HT1080 (cell line): ENCODE measurements around the gene FIGNL2. TPM values are rescaled to one million over a fixed set of nuclear protein-coding genes. Genes with fewer than 3 reads are reported as not detected.

Source experiments
- DNase-seq: peaks from one replicate; pipeline ENCODE4 v3.0.0-alpha.2; 2015; ENCODE audit warnings: low read depth
- total RNA-seq: library from RNA; depleted of rRNA; stranded (reverse); fragments of >200 nt; shearing (Covaris generic); gene quantifications from 2 replicates; pipeline ENCODE4 v1.2.3, GENCODE V29; 2014; rRNA removed

FIGNL2 gene
- total RNA-seq, 1 experiment from 2014 or later: 0.10 TPM

DNA sequence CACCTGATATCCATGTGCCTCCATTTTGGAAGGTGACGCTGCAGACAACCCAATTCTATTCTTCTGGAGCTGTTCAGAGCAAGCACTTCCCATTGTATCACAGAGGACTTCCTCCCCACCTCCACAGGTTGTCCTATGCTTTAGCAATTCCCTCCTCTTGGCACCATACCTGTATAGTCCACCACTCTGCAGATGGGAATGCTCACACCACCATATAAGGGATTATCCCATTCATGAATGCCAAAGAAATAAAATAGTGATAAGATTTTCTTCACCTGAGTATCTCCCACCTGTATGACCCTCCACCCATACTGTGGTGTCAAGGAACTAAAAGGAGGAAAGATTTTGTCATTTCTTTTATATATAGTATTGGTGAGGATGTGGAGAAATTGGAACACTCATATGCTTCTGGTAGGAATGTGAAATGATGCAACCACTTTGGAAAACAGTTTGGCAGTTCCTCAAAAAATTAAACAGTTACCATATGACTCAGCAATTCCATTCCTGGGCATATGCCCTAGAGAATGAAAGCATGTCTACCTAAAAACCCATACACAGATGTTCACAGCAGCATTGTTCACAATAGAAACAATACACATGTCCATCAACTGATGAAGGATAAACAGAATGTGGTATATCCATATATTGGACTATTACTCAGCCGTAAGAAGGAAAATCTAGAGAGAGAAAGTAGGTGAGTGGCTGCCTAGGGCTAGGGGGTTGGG lies 75.2 kb downstream of the FIGNL2 start:
- DNase-seq: peak; percentile 86

DNA sequence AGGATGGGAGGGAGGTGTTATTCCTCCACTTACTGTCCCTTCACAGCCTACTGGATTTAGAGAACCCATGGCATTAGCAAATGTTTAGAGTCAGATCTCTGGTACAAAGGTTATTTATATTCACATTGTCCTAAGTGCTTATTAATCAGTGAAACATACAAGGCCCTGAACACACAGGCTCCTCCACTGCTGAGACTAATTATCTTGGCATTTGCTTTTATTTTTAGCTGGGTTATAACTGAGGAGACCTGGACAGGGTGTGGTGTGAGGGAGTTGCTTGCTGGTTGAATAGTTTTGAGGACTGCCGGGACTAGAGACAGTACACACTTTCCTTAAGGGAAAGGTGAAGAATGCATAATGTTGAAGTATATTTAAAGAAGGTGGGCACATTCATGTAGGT lies 77.5 kb downstream of the FIGNL2 start:
- DNase-seq: no peak

Other genes starting within 250 kb of the FIGNL2 start
- gene ANKRD33, start 39.4 kb upstream of the FIGNL2 start, total RNA-seq: not detected in 2 replicates
- 0.87 and 1.0 TPM in 2 replicates for gene ACVRL1, start 58.8 kb upstream of the FIGNL2 start, total RNA-seq
- gene ACVR1B, start 103.0 kb upstream of the FIGNL2 start, total RNA-seq: 7.1 and 7.7 TPM in 2 replicates
- 0.39 and 1.5 TPM in 2 replicates for gene TAMALIN, start 158.2 kb upstream of the FIGNL2 start, total RNA-seq
- 0.88 and 1.2 TPM in 2 replicates for gene NR4A1, start 202.7 kb upstream of the FIGNL2 start, total RNA-seq
- gene ATG101, start 221.3 kb upstream of the FIGNL2 start, total RNA-seq: 75.0 and 105 TPM in 2 replicates
- not detected in 2 replicates for gene SMIM41, start 231.0 kb upstream of the FIGNL2 start, total RNA-seq